Esophagus squamous epithelium (tissue), 5 donors: Measurements from ENCODE around the gene CORO7. TPM values are rescaled to one million over a fixed set of nuclear protein-coding genes. Genes with fewer than 3 reads are reported as not detected.

ENCODE experiments used
- DNase-seq: peaks from one replicate; lab custom pipeline; 2025; lab: John Stamatoyannopoulos, UW
- H3K27ac ChIP-seq, 4 donors: fragments of 200-600 bp; sonication (generic); one replicate each; pipeline ENCODE4 v1.5.1; 2016 to 2019; ENCODE audit warnings: mild to moderate bottlenecking in 1 of 4
- H3K27me3 ChIP-seq, 4 donors: fragments of 200-600 bp; sonication (generic); 1 replicate in 3 of 4; 2 replicates in 1 of 4; pipeline versions ENCODE4 v1.5.1 to v1.6.0; 2017 to 2021; ENCODE audit warnings: antibody characterized with exemption in 1 of 4
- H3K36me3 ChIP-seq, 3 donors: fragments of 200-600 bp; sonication (generic); one replicate each; pipeline ENCODE4 v1.5.1; 2016 to 2019
- H3K4me1 ChIP-seq, 3 donors: fragments of 200-600 bp; sonication (generic); one replicate each; pipeline ENCODE4 v1.5.1; 2017 to 2019
- H3K4me3 ChIP-seq, 4 donors: fragments of 200-600 bp; sonication (generic); 1 replicate in 3 of 4; 2 replicates in 1 of 4; pipeline ENCODE4 v1.5.1; 2016 to 2019; ENCODE audit warnings: mild to moderate bottlenecking in 2 of 4, moderate library complexity in 1 of 4
- H3K9me3 ChIP-seq, 3 donors: fragments of 200-600 bp; sonication (generic); one replicate each; pipeline ENCODE4 v1.5.1; 2016 to 2019
- POLR2A ChIP-seq, 4 donors: fragments of 450-650 bp; IDR thresholded peaks; one replicate each; pipeline ENCODE4 v1.6.1; 2017; ENCODE audit warnings: antibody characterized with exemption in 4 of 4, mild to moderate bottlenecking in 4 of 4, moderate library complexity in 3 of 4
- WGBS, 2 donors: methylation state at CpG; one replicate each; pipeline ENCODE4 v1.1.5; 2018; 5-methylcytosine and 5-hydroxymethylcytosine counted together
- intact Hi-C: fragments of 100-400 bp; cut with DNase I; formaldehyde crosslinking; loops from one replicate; pipeline ENCODE4 v1.15.0; 2022
- total RNA-seq, 4 donors: library from RNA; depleted of rRNA; stranded (reverse); fragments of >200 nt; gene quantifications; one replicate each; pipeline ENCODE4 v1.1.0, GENCODE V29; 2016
- TF ChIP-seq, protein P1 (sequence below), 6 experiments: fragments of 450-650 bp in 4 of 6; fragments of 200-600 bp in 2 of 6; sonication (generic) in 2 of 6; IDR thresholded peaks; one replicate each; pipeline ENCODE4 v1.5.1; 2016 to 2019; ENCODE audit warnings: antibody characterized with exemption in 6 of 6, mild to moderate bottlenecking in 4 of 6, moderate library complexity in 4 of 6
- donor health status: DM: yes; HTN: yes; CAD: no.

Gene CORO7
- total RNA-seq, 4 donors from 2014 or later, result 15.8 to 25.9 (median 17.8) TPM

DNA sequence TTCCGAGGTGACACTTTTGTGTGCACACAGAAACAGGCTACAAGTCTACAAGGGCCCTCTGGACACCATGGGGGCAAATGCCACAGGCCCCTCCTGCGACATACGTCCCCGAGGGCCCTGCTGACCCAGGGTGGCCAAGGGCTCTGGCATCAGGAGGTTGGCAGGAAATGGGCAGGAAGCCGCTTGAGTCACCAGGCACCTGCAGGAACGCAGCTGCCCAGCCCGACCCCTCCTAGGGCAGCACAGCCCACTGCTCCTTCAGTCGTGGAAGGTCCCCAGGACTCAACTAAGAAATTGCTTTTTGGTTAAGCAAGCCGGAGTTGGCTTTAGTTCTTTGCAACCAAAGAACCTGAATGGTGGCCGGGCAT is 8.1 kb downstream of the CORO7 start:
- no peak overlapping the region for H3K4me3 ChIP-seq
- DNase-seq, result no peak
- TF ChIP-seq, protein P1, sequence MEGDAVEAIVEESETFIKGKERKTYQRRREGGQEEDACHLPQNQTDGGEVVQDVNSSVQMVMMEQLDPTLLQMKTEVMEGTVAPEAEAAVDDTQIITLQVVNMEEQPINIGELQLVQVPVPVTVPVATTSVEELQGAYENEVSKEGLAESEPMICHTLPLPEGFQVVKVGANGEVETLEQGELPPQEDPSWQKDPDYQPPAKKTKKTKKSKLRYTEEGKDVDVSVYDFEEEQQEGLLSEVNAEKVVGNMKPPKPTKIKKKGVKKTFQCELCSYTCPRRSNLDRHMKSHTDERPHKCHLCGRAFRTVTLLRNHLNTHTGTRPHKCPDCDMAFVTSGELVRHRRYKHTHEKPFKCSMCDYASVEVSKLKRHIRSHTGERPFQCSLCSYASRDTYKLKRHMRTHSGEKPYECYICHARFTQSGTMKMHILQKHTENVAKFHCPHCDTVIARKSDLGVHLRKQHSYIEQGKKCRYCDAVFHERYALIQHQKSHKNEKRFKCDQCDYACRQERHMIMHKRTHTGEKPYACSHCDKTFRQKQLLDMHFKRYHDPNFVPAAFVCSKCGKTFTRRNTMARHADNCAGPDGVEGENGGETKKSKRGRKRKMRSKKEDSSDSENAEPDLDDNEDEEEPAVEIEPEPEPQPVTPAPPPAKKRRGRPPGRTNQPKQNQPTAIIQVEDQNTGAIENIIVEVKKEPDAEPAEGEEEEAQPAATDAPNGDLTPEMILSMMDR (IDR thresholded peaks at IDR 0.05), result no peak
- no peak for TF ChIP-seq POLR2A (IDR thresholded peaks at IDR 0.05)
- intact Hi-C loops, result no loop called here
- peaks cover 4 to 53% (median 8%) of the 10 kb centered on the region in 3 donors for H3K4me1 ChIP-seq
- no peaks in the 10 kb centered on the region for H3K9me3 ChIP-seq
- H3K27me3 ChIP-seq, result no peaks in the 10 kb centered on the region
- H3K36me3 ChIP-seq, result peaks cover 17 to 84% (median 22%) of the 10 kb centered on the region in 3 donors
- H3K27ac ChIP-seq, result no peak overlapping the region
- 70 to 85% methylated on average over 2 to 5 of the region's 10 CpGs for WGBS, 2 donors

DNA sequence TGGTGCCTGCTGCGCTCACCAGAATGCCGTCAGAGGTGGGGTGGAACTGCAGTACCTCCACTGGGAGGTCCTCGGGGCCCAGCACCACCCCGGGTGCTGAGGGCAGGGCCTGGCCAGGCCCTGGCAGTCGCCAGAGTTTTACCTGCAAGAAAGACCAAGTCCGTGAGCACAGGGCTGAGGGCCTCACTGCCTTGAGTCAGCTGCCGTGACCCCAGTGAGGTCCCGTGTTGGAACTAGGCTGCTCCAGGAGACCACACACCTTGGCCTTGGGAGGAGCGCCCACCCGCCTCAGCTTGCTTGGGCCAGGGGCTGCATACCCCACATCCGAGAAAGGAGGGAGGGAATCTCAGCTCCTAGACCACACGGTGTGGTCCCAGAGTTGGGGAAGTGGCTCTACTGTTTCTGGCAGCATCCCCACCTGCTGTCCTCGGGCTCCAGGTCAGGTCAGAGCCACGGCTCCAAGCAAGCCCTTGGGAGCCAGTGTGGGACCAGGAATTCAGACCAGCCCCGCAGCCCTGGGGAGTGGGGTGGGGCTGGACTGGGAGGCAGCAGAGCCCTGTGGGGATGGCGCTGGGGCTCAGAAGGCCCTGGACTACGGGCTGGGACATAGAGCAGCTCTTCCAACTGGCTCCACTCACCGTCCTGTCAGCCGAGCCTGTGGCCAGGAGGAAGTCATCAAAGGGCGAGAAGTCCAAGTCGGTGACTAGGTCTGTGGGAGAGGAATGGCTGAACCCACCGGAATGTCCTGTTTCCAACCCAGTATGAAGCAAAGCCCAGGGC is 8.7 kb downstream of the CORO7 start:
- intact Hi-C loops, result no loop called here
- Histone ChIP-seq H3K36me3 (peaks cover 17 to 84% (median 22%) of the 10 kb centered on the region in 3 donors), H3K4me1 (peaks cover 4 to 55% (median 8%) of the 10 kb centered on the region in 3 donors), H3K4me3 (no peak overlapping the region), H3K9me3 (no peaks in the 10 kb centered on the region), H3K27ac (no peak overlapping the region), H3K27me3 (no peaks in the 10 kb centered on the region)
- no peak for DNase-seq
- 79 to 93% methylated on average over 5 to 9 of the region's 22 CpGs for WGBS, 2 donors
- TF ChIP-seq POLR2A (IDR thresholded peaks at IDR 0.05), result no peak
- TF ChIP-seq, protein P1 (IDR thresholded peaks at IDR 0.05), result no peak

DNA sequence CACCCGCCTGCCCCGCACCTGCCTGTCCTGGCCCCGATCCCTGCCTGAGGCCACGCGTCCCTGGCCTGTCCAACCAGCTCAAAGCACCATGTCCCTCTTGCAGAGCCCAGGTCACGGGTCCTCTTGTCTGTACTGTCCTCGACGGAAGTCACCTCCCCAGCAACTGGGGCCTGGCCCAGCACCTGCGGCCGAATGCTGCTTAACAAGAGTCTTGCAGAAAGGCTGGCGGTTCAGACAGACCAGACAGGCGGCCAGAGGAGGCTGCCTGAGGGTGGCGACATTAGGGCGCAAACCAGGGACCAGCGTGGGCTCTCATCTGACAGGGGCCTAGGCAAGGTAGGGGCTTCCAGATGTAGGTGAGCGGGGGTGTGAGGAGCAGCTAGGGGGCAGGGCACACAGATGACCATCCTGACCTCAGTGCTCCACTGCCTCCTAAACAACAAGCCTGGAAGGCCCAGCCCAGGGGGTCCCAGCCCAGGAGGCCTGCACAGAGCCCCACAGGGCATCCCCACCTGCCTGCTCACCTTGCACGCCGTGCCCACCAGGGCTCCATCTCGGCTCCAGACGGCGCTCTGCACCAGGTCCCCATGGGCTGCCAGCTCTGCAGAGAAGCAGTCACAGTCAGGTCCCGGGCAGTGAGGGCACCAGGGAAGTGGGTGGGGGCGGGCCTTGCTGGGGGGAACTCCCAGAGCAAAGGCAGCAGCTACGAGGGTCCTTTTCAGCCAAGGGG is 11.3 kb downstream of the CORO7 start:
- TF ChIP-seq, protein P1 (IDR thresholded peaks at IDR 0.05), result no peak
- TF ChIP-seq POLR2A (IDR thresholded peaks at IDR 0.05), result no peak
- intact Hi-C loops, result loop anchor here (5.0 kb wide), 1 partner anchor 48 kb away; no protein-coding TSS in a partner anchor
- DNase-seq, result no peak
- Histone ChIP-seq H3K4me3 (no peak overlapping the region), H3K27ac (no peak overlapping the region), H3K27me3 (no peaks in the 10 kb centered on the region), H3K9me3 (no peaks in the 10 kb centered on the region), H3K4me1 (peaks cover 0 to 35% (median 0%) of the 10 kb centered on the region in 3 donors), H3K36me3 (peaks cover 12 to 78% (median 17%) of the 10 kb centered on the region in 3 donors)
- WGBS, 2 donors, result 67 to 96% methylated on average over 3 to 5 of the region's 24 CpGs

DNA sequence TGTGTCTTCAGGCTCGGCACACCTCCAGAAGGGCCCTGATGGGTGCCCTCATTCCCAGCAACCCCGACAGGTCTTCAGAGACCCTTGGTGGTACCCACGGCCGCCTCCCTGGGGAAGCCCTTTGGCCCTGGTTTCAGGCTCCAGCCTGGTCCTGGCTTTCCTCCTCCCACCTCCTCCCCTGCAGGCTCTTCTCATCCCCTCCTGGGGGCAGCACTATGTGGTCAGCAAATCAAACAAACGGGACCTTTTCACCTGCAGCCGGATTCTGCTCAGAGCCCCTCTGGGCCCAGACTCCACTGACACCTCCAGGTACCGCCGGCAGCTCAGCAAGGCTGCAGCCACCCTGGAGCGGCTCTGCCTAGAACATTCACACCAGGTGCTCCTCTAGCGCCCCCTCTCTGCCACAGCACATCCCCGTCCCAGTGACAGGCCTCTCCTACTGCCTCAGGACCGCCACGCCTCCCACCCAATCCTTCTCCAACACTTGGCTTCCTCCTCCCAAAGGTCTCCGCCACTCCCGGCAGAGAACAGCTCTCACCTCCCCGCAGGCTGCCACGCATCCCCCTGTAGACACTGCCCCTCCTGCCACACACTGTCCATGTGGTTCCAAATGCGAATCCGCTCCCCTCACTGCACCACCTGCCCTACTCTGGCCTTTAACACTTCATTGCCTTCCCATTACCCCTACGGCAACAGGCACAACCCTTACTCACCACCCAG is 12.0 kb downstream of the CORO7 start:
- Histone ChIP-seq H3K27me3 (no peaks in the 10 kb centered on the region), H3K4me3 (no peak overlapping the region), H3K36me3 (peaks cover 12 to 78% (median 17%) of the 10 kb centered on the region in 3 donors), H3K27ac (no peak overlapping the region), H3K9me3 (no peaks in the 10 kb centered on the region), H3K4me1 (peaks cover 0 to 28% (median 0%) of the 10 kb centered on the region in 3 donors)
- TF ChIP-seq POLR2A (IDR thresholded peaks at IDR 0.05), result no peak
- TF ChIP-seq, protein P1 (IDR thresholded peaks at IDR 0.05), result peak in 5 of 6 experiments; percentile 16 to 58 (median 36)
- intact Hi-C loops, result loop anchor here (5.0 kb wide), 1 partner anchor 47 kb away; no protein-coding TSS in a partner anchor
- WGBS, 2 donors, result 80 to 83% methylated on average over 17 to 20 of the region's 20 CpGs
- no peak for DNase-seq
